Endodermal cell (in vitro differentiated cells): ENCODE results near the gene LSM14B. TPM values are rescaled to one million over a fixed set of nuclear protein-coding genes. Genes with fewer than 3 reads are reported as not detected.

Experiments
- DNase-seq: peaks from one replicate; pipeline ENCODE4 v3.0.0-alpha.2; 2017
- H3K27ac ChIP-seq: 2 replicates; pipeline ENCODE4 v1.5.1; 2013; ENCODE audit warnings: mild to moderate bottlenecking, low read depth, low read length, moderate library complexity
- H3K27me3 ChIP-seq: 2 replicates; pipeline ENCODE4 v1.6.1; 2013; ENCODE audit warnings: mild to moderate bottlenecking, low read length, moderate library complexity; ENCODE audit not compliant: insufficient read depth, control insufficient read depth, poor library complexity, severe bottlenecking
- H3K36me3 ChIP-seq: 2 replicates; pipeline ENCODE4 v1.7.0; 2013; ENCODE audit warnings: mild to moderate bottlenecking, low read length, moderate library complexity; ENCODE audit not compliant: control insufficient read depth, insufficient read depth
- H3K4me1 ChIP-seq: one replicate; pipeline ENCODE4 v1.7.0; 2013; ENCODE audit warnings: low read length; ENCODE audit not compliant: control insufficient read depth, insufficient read depth
- H3K4me3 ChIP-seq: 2 replicates; pipeline ENCODE4 v1.5.1; 2013; ENCODE audit warnings: mild to moderate bottlenecking, low read length, moderate library complexity
- H3K9ac ChIP-seq: 2 replicates; pipeline ENCODE4 v1.6.1; 2013; ENCODE audit warnings: mild to moderate bottlenecking, low read length, moderate library complexity; ENCODE audit not compliant: poor library complexity, severe bottlenecking; ENCODE audit errors: extremely low read depth
- H3K9me3 ChIP-seq: 2 replicates; pipeline ENCODE4 v1.6.1; 2013; ENCODE audit warnings: mild to moderate bottlenecking, low read length, moderate library complexity; ENCODE audit not compliant: control insufficient read depth
- H3K27ac Mint-ChIP-seq: 2 replicates; pipeline ENCODE4 v1.8.0; 2020; ENCODE audit warnings: mixed read lengths
- H3K27me3 Mint-ChIP-seq: 2 replicates; pipeline ENCODE4 v1.8.0; 2021; ENCODE audit warnings: mild to moderate bottlenecking, mixed read lengths; ENCODE audit not compliant: insufficient read depth
- H3K36me3 Mint-ChIP-seq: 2 replicates; pipeline ENCODE4 v1.8.0; 2020; ENCODE audit warnings: low read depth, mixed read lengths
- H3K4me1 Mint-ChIP-seq: 2 replicates; pipeline ENCODE4 v1.8.0; 2020; ENCODE audit warnings: mixed read lengths
- H3K4me3 Mint-ChIP-seq: 2 replicates; pipeline ENCODE4 v1.8.0; 2020; ENCODE audit warnings: mild to moderate bottlenecking, moderate library complexity, mixed read lengths
- H3K9me3 Mint-ChIP-seq: 2 replicates; pipeline ENCODE4 v1.8.0; 2020; ENCODE audit warnings: mild to moderate bottlenecking, mixed read lengths
- WGBS, 2 experiments: methylation state at CpG; one replicate each; pipeline versions ENCODE4 v1.1.5 to v1.1.7; 2013; ENCODE audit warnings: missing lambda C conversion rate in 2 of 2, mixed read lengths in 1 of 2; ENCODE audit not compliant: insufficient coverage in 1 of 2, insufficient read length in 1 of 2; 5-methylcytosine and 5-hydroxymethylcytosine counted together
- total RNA-seq, 2 donors: library from RNA; stranded (reverse); fragmentation: NEBNext Ultra II Directional in 1 of 2; extraction: Animal tissue kit (Norgen Biotek cat#: 25700) in 1 of 2; gene quantifications; 2 replicates in 1 of 2; 3 replicates in 1 of 2; pipeline ENCODE4 v1.2.1, GENCODE V29; 2021
- TF ChIP-seq, protein P1 (sequence below): fragments of 200-600 bp; sonication (generic); conservative IDR thresholded peaks from 2 replicates; pipeline ENCODE4 v1.5.0; 2021; ENCODE audit warnings: antibody characterized with exemption, mild to moderate bottlenecking

Gene LSM14B
- total RNA-seq, 2 donors from 2014 or later, result 89.1 to 91.1 TPM

DNA sequence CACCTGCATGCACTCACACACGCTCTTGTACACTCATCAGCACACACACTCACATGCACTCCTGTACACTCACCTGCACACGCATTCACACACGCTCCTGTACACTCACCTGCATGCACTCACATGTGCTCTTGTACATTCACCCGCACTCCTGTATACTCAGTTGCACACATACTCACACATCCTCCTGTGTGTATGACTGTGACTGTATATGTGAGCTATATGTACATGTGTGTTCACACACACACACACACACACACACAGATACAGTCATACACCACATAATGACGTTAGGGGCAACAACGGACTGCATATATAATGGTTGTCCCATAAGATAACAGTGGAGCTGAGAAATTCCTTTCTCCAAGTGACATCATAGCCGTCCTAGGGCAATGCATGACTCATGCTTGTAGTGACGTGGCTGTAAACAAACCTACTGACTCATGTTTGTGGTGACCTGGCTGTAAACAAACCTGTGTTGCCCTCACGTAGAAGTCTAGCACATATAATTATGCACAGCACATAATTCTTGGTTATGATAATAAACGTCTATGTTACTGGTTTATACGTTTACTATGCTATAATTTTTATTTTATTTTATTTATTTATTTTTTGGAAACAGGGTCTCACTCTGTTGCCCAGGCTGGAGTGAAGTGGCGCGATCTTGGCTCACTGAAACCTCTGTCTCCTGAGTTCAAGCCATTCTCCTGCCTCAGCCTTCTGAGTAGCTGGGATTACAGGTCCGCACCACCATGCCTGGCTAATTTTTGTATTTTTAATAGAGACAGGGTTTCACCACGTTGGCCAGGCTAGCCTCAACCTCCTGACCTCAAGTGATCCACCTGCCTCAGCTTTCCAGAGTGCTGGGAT is 33.8 kb upstream of the LSM14B start:
- Mint-ChIP-seq H3K27ac (no peak overlapping the region), H3K4me1 (no peaks in the 10 kb centered on the region), H3K36me3 (no peaks in the 10 kb centered on the region), H3K9me3 (peaks cover 8% of the 10 kb centered on the region), H3K27me3 (no peaks in the 10 kb centered on the region), H3K4me3 (no peak overlapping the region)
- Histone ChIP-seq H3K9me3 (peaks cover 9% of the 10 kb centered on the region), H3K4me1 (no peaks in the 10 kb centered on the region), H3K4me3 (no peak overlapping the region), H3K27me3 (no peaks in the 10 kb centered on the region), H3K9ac (no peak overlapping the region), H3K36me3 (no peaks in the 10 kb centered on the region), H3K27ac (no peak overlapping the region)
- TF ChIP-seq, protein P1, sequence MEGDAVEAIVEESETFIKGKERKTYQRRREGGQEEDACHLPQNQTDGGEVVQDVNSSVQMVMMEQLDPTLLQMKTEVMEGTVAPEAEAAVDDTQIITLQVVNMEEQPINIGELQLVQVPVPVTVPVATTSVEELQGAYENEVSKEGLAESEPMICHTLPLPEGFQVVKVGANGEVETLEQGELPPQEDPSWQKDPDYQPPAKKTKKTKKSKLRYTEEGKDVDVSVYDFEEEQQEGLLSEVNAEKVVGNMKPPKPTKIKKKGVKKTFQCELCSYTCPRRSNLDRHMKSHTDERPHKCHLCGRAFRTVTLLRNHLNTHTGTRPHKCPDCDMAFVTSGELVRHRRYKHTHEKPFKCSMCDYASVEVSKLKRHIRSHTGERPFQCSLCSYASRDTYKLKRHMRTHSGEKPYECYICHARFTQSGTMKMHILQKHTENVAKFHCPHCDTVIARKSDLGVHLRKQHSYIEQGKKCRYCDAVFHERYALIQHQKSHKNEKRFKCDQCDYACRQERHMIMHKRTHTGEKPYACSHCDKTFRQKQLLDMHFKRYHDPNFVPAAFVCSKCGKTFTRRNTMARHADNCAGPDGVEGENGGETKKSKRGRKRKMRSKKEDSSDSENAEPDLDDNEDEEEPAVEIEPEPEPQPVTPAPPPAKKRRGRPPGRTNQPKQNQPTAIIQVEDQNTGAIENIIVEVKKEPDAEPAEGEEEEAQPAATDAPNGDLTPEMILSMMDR, result no peak
- 72 to 78% methylated on average over 9 to 13 of the region's 15 CpGs for WGBS, 2 experiments
- peak; percentile 63 for DNase-seq

DNA sequence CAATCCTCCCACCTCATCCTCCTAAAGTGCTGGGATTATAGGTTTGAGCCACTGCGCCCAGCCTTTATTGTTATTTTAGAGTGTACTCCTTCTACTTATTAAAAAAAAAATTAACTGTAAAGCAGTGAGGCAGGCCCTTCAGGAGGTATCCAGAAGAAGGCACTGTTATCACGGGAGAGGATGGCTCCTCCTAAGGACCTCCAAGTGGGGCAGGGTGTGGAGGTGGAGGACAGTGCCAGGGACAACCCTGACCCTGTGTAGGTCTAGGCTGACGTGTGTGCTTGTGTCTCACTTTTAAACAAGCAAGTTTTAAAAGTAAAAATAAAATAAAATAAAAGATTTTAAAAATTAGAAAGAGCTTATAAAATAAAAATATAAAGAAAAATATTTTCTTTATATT is 32.9 kb upstream of the LSM14B start:
- Histone ChIP-seq H3K4me1 (no peaks in the 10 kb centered on the region), H3K9ac (no peak overlapping the region), H3K4me3 (no peak overlapping the region), H3K36me3 (no peaks in the 10 kb centered on the region), H3K27ac (no peak overlapping the region), H3K9me3 (peaks cover 9% of the 10 kb centered on the region), H3K27me3 (no peaks in the 10 kb centered on the region)
- no peak for DNase-seq
- Mint-ChIP-seq H3K27ac (no peak overlapping the region), H3K4me1 (no peaks in the 10 kb centered on the region), H3K27me3 (no peaks in the 10 kb centered on the region), H3K9me3 (peaks cover 9% of the 10 kb centered on the region), H3K36me3 (no peaks in the 10 kb centered on the region), H3K4me3 (no peak overlapping the region)
- TF ChIP-seq, protein P1, result no peak
- 74% methylated on average over 2 of the region's 3 CpGs; no CpG with 5 or more reads in 1 of the 2 experiments for WGBS, 2 experiments

DNA sequence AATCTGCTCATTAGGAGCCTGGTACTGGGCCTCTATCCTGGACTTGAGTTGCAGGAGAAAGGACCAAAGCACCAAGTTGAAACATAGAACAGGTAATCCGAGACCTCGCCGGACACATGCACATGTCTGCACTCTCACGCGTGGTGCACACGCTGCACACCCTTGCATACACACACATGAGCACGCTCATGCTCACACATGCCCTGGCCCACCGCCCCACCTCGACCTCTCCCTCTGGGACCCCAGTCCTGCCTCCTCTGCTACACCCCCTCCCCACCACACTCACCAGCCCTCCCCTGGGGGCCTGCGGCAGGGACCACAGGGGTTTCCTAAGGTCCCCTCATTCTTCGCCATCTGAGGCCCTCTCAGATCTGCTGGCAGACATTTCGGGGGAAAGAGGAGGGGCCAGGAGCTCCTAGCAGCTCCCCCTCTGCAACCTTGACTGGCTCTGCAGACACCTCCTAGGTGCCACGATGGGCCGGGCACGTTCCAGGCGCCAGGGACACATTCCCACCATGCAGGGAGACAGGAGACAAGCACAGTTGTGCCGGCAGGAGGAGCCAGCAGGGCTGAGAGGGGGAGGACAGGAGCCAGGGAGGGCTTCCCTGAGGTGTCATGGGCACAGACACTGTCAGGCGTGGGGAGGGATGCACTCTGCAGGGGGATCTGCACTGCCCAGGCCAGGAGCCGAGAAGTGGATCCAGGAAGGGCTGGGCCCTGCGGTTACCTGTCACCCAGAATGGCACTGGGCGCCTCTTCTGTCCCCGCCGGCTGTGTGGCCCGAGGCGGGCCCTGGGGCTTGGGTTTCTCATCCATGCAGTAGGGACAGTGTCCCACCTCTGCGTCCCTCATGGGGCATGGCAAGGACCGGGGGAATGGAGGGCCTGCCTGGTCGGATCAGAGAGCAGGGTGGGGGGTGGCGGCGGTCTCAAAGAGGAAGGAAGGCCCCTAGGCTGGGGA is 25.6 kb upstream of the LSM14B start:
- Mint-ChIP-seq H3K4me3 (no peak overlapping the region), H3K36me3 (no peaks in the 10 kb centered on the region), H3K4me1 (no peaks in the 10 kb centered on the region), H3K27me3 (peaks cover 13% of the 10 kb centered on the region), H3K9me3 (peaks cover 15% of the 10 kb centered on the region), H3K27ac (no peak overlapping the region)
- WGBS, 2 experiments, result 91 to 92% methylated on average over 18 to 30 of the region's 30 CpGs
- no peak overlapping the region for H3K4me3 ChIP-seq
- DNase-seq, result no peak
- TF ChIP-seq, protein P1, result no peak
- no peaks in the 10 kb centered on the region for H3K27me3 ChIP-seq
- no peak overlapping the region for H3K9ac ChIP-seq
- no peaks in the 10 kb centered on the region for H3K36me3 ChIP-seq
- H3K9me3 ChIP-seq, result peaks cover 9% of the 10 kb centered on the region
- no peaks in the 10 kb centered on the region for H3K4me1 ChIP-seq
- no peak overlapping the region for H3K27ac ChIP-seq
